Neural crest cell (in vitro differentiated cells): ENCODE results near the gene PDHX. TPM values are rescaled to one million over a fixed set of nuclear protein-coding genes. Genes with fewer than 3 reads are reported as not detected.

Source experiments
- DNase-seq: peaks from one replicate; pipeline ENCODE4 v3.0.0; 2021; ENCODE audit warnings: low read depth, mixed read lengths, low spot score
- H3K27ac Mint-ChIP-seq: one replicate; pipeline ENCODE4 v1.8.0; 2021; ENCODE audit warnings: mild to moderate bottlenecking, mixed read lengths; ENCODE audit not compliant: unreplicated experiment
- H3K27me3 Mint-ChIP-seq: 2 replicates; pipeline ENCODE4 v1.8.0; 2021; ENCODE audit warnings: low read depth, mild to moderate bottlenecking, mixed read lengths
- H3K36me3 Mint-ChIP-seq: 2 replicates; pipeline ENCODE4 v1.8.0; 2021; ENCODE audit warnings: low read depth, mild to moderate bottlenecking, mixed read lengths
- H3K4me1 Mint-ChIP-seq: 2 replicates; pipeline ENCODE4 v1.8.0; 2021; ENCODE audit warnings: mixed read lengths
- H3K4me3 Mint-ChIP-seq: one replicate; pipeline ENCODE4 v1.8.0; 2021; ENCODE audit warnings: mild to moderate bottlenecking, mixed read lengths
- H3K9me3 Mint-ChIP-seq: 2 replicates; pipeline ENCODE4 v1.8.0; 2021; ENCODE audit warnings: mixed read lengths
- CTCF ChIP-seq: fragments of 200-600 bp; sonication (generic); conservative IDR thresholded peaks from 2 replicates; pipeline ENCODE4 v1.5.0; 2021; ENCODE audit warnings: antibody characterized with exemption, mild to moderate bottlenecking
- total RNA-seq: library from RNA; stranded (reverse); gene quantifications from 2 replicates; pipeline ENCODE4 v1.2.1, GENCODE V29; 2021

The PDHX gene
- total RNA-seq, 1 donor from 2014 or later: 38.6 TPM

- H3K36me3 Mint-ChIP-seq: no peaks in the 10 kb centered on the region
- H3K9me3 Mint-ChIP-seq: no peaks in the 10 kb centered on the region
- H3K27me3 Mint-ChIP-seq: no peaks in the 10 kb centered on the region
- H3K4me3 Mint-ChIP-seq: no peak overlapping the region
- TF ChIP-seq CTCF: no peak
- peaks cover 11% of the 10 kb centered on the region for H3K4me1 Mint-ChIP-seq
- DNase-seq: no peak
- no peak overlapping the region for H3K27ac Mint-ChIP-seq
These were observed 97.3 kb downstream of the PDHX start for GRCh38 chr11:35013514-35014233.

- Mint-ChIP-seq H3K4me3 (no peak overlapping the region), H3K27ac (no peak overlapping the region), H3K4me1 (peaks cover 11% of the 10 kb centered on the region), H3K9me3 (no peaks in the 10 kb centered on the region), H3K27me3 (no peaks in the 10 kb centered on the region), H3K36me3 (no peaks in the 10 kb centered on the region)
- no peak for TF ChIP-seq CTCF
- no peak for DNase-seq
These were observed 97.9 kb downstream of the PDHX start for GRCh38 chr11:35014346-35014745.

- no peaks in the 10 kb centered on the region for H3K9me3 Mint-ChIP-seq
- no peak for TF ChIP-seq CTCF
- no peak overlapping the region for H3K4me3 Mint-ChIP-seq
- H3K27ac Mint-ChIP-seq: no peak overlapping the region
- no peak for DNase-seq
- peaks cover 11% of the 10 kb centered on the region for H3K4me1 Mint-ChIP-seq
- no peaks in the 10 kb centered on the region for H3K27me3 Mint-ChIP-seq
- no peaks in the 10 kb centered on the region for H3K36me3 Mint-ChIP-seq
These were observed 99.4 kb downstream of the PDHX start for GRCh38 chr11:35015621-35016387.

GRCh38 chr11:35016916-35017315 is 100.5 kb downstream of the PDHX start:
- no peaks in the 10 kb centered on the region for H3K27me3 Mint-ChIP-seq
- no peak overlapping the region for H3K4me3 Mint-ChIP-seq
- no peaks in the 10 kb centered on the region for H3K9me3 Mint-ChIP-seq
- TF ChIP-seq CTCF: no peak
- no peak for DNase-seq
- H3K4me1 Mint-ChIP-seq: peaks cover 11% of the 10 kb centered on the region
- H3K36me3 Mint-ChIP-seq: no peaks in the 10 kb centered on the region
- no peak overlapping the region for H3K27ac Mint-ChIP-seq

GRCh38 chr11:35017528-35018342 is 101.3 kb downstream of the PDHX start:
- no peak for TF ChIP-seq CTCF
- peaks cover 11% of the 10 kb centered on the region for H3K4me1 Mint-ChIP-seq
- no peak for DNase-seq
- no peaks in the 10 kb centered on the region for H3K9me3 Mint-ChIP-seq
- no peak overlapping the region for H3K27ac Mint-ChIP-seq
- H3K4me3 Mint-ChIP-seq: no peak overlapping the region
- no peaks in the 10 kb centered on the region for H3K36me3 Mint-ChIP-seq
- no peaks in the 10 kb centered on the region for H3K27me3 Mint-ChIP-seq
